Prostate gland (tissue), 2 donors: ENCODE measurements around the gene PNISR.

Experiments
- CTCF ChIP-seq, 4 experiments: fragments of 200-600 bp in 2 of 4; fragments of 450-650 bp in 2 of 4; sonication (generic) in 2 of 4; IDR thresholded peaks; 1 replicate in 3 of 4; 2 replicates in 1 of 4; pipeline ENCODE4 v1.5.1; 2016 to 2019; ENCODE audit warnings: antibody characterized with exemption in 4 of 4, mild to moderate bottlenecking in 2 of 4, moderate library complexity in 2 of 4
- POLR2AphosphoS5 ChIP-seq: sonication (generic); formaldehyde crosslinking; IDR thresholded peaks from one replicate; pipeline ENCODE4 v1.6.1; 2017; ENCODE audit warnings: antibody characterized with exemption

DNA sequence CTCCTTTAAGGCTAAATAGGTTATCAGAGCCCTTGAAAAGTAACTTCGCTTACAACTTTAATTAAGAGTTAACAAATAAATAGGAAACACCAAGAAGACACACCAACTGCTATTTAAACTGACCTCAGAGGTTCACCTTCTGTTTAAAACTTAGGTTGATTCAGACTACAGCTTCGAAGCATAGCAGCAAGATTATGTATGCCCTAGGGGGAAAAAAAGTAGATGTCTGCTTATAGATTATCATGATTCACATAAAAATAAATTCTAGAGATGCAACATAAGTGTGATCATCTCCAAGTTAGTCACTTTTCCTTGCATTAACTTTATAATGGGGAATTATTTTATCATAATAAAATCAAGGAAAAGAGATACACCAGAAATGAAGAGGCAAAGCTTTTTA, 8.9 kb downstream of the PNISR start:
- TF ChIP-seq CTCF (IDR thresholded peaks at IDR 0.05) (no peak), POLR2AphosphoS5 (no peak)
